ENCODE measurements around the gene ITGA5. TPM values are rescaled to one million over a fixed set of nuclear protein-coding genes. Genes with fewer than 3 reads are reported as not detected.

Gene ITGA5
- total and polyA plus RNA-seq, 2 experiments from 2014 or later: 7.3 to 23.7 TPM

DNA sequence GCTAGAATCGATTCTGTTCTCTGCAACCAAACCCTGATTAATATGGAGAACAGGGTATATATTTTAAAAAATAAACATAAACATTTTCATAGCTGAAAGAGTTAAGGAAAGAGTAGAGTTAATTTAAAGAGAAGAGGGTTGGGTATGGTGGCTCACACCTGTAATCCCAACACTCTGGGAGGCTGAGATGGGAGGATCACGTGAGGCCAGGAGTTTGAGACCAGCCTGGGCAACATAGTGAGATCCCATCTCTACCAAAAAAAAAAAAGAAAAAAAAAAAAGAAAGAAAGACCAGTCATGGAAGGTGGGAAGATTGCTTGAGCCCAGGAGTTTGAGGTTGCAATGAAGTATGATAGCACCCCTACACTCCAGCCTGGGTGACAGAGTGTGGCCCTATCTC lies 28.9 kb upstream of the ITGA5 start:
- ATAC-seq: no peak
- Mint-ChIP-seq H3K9me3 (no peaks in the 10 kb centered on the region), H3K36me3 (ENCODE audit: low read depth) (no peaks in the 10 kb centered on the region), H3K27ac (no peak overlapping the region), H3K4me1 (peaks cover 9% of the 10 kb centered on the region), H3K27me3 (ENCODE audit: insufficient read depth, low read depth, poor library complexity) (peaks cover 82% of the 10 kb centered on the region), H3K4me3 (no peak overlapping the region)
- H3K4me2 ChIP-seq: no peak overlapping the region
- H3F3A ChIP-seq (replicated peaks; ENCODE audit: low read depth): no peaks in the 10 kb centered on the region
- no peak overlapping the region for H3K27ac ChIP-seq (ENCODE audit: low read depth)
- H4K20me1 ChIP-seq (replicated peaks; ENCODE audit: insufficient read depth): peaks cover 8% of the 10 kb centered on the region; the same call in 1 of the 2 replicates
- H3K36me3 ChIP-seq (ENCODE audit: insufficient read depth): no peaks in the 10 kb centered on the region
- H3K4me1 ChIP-seq (ENCODE audit: insufficient read depth): no peaks in the 10 kb centered on the region; the same call in 1 of the 2 replicates
- no peak for DNase-seq (ENCODE audit: low spot score)
- no peaks in the 10 kb centered on the region for H3K79me2 ChIP-seq (replicated peaks; ENCODE audit: insufficient read depth)
- no peaks in the 10 kb centered on the region for H3K9me2 ChIP-seq (ENCODE audit: insufficient read depth)
- no peak overlapping the region for H3K4me3 ChIP-seq
- peaks cover 99% of the 10 kb centered on the region for H3K27me3 ChIP-seq (ENCODE audit: insufficient read depth)
- TF ChIP-seq ZNF114 (CRISPR knock-in tag; IDR thresholded peaks at IDR 0.05) (no peak), JUNB (IDR thresholded peaks at IDR 0.05; ENCODE audit: unreplicated experiment) (no peak)
- TF ChIP-seq, protein P1, sequence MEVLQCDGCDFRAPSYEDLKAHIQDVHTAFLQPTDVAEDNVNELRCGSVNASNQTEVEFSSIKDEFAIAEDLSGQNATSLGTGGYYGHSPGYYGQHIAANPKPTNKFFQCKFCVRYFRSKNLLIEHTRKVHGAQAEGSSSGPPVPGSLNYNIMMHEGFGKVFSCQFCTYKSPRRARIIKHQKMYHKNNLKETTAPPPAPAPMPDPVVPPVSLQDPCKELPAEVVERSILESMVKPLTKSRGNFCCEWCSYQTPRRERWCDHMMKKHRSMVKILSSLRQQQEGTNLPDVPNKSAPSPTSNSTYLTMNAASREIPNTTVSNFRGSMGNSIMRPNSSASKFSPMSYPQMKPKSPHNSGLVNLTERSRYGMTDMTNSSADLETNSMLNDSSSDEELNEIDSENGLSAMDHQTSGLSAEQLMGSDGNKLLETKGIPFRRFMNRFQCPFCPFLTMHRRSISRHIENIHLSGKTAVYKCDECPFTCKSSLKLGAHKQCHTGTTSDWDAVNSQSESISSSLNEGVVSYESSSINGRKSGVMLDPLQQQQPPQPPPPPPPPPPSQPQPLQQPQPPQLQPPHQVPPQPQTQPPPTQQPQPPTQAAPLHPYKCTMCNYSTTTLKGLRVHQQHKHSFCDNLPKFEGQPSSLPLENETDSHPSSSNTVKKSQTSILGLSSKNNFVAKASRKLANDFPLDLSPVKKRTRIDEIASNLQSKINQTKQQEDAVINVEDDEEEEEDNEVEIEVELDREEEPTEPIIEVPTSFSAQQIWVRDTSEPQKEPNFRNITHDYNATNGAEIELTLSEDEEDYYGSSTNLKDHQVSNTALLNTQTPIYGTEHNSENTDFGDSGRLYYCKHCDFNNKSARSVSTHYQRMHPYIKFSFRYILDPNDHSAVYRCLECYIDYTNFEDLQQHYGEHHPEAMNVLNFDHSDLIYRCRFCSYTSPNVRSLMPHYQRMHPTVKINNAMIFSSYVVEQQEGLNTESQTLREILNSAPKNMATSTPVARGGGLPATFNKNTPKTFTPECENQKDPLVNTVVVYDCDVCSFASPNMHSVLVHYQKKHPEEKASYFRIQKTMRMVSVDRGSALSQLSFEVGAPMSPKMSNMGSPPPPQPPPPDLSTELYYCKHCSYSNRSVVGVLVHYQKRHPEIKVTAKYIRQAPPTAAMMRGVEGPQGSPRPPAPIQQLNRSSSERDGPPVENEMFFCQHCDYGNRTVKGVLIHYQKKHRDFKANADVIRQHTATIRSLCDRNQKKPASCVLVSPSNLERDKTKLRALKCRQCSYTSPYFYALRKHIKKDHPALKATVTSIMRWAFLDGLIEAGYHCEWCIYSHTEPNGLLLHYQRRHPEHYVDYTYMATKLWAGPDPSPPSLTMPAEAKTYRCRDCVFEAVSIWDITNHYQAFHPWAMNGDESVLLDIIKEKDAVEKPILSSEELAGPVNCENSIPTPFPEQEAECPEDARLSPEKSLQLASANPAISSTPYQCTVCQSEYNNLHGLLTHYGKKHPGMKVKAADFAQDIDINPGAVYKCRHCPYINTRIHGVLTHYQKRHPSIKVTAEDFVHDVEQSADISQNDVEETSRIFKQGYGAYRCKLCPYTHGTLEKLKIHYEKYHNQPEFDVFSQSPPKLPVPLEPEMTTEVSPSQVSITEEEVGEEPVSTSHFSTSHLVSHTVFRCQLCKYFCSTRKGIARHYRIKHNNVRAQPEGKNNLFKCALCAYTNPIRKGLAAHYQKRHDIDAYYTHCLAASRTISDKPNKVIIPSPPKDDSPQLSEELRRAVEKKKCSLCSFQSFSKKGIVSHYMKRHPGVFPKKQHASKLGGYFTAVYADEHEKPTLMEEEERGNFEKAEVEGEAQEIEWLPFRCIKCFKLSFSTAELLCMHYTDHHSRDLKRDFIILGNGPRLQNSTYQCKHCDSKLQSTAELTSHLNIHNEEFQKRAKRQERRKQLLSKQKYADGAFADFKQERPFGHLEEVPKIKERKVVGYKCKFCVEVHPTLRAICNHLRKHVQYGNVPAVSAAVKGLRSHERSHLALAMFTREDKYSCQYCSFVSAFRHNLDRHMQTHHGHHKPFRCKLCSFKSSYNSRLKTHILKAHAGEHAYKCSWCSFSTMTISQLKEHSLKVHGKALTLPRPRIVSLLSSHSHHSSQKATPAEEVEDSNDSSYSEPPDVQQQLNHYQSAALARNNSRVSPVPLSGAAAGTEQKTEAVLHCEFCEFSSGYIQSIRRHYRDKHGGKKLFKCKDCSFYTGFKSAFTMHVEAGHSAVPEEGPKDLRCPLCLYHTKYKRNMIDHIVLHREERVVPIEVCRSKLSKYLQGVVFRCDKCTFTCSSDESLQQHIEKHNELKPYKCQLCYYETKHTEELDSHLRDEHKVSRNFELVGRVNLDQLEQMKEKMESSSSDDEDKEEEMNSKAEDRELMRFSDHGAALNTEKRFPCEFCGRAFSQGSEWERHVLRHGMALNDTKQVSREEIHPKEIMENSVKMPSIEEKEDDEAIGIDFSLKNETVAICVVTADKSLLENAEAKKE (CRISPR knock-in tag; IDR thresholded peaks at IDR 0.05): no peak
- no peak overlapping the region for H2AFZ ChIP-seq

DNA sequence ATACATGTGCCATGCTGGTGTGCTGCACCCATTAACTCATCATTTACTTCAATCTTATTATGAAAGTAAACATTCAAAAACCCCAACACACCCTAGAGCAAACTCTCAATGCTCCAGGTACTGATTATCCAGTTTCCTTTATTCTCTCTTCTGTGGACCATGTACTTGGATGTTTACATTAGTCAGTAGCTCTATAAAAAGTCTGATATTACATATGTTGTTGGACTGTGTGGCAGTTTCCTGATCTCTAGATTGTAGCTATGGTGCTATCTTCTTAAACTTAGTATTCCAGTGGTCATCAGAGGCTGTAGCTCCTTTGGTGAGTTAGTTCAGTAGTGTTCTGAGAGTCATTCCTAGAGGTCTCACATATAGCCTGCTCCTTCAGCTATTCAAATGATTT lies 25.1 kb upstream of the ITGA5 start:
- H3K36me3 ChIP-seq (ENCODE audit: insufficient read depth): no peaks in the 10 kb centered on the region
- no peak overlapping the region for H3K4me3 ChIP-seq
- H3K27ac Mint-ChIP-seq: no peak overlapping the region
- no peaks in the 10 kb centered on the region for H3K9me2 ChIP-seq (ENCODE audit: insufficient read depth)
- ATAC-seq: no peak
- H3K36me3 Mint-ChIP-seq (ENCODE audit: low read depth): no peaks in the 10 kb centered on the region
- no peaks in the 10 kb centered on the region for H3K79me2 ChIP-seq (replicated peaks; ENCODE audit: insufficient read depth)
- H3K4me3 Mint-ChIP-seq: no peak overlapping the region
- H4K20me1 ChIP-seq (replicated peaks; ENCODE audit: insufficient read depth): no peaks in the 10 kb centered on the region; the same call in 1 of the 2 replicates
- no peaks in the 10 kb centered on the region for H3F3A ChIP-seq (replicated peaks; ENCODE audit: low read depth)
- peaks cover 5% of the 10 kb centered on the region; the same call in 2 of the 3 replicates for H3K4me1 Mint-ChIP-seq
- no peaks in the 10 kb centered on the region for H3K9me3 Mint-ChIP-seq
- H3K27me3 ChIP-seq (ENCODE audit: insufficient read depth): peaks cover 83% of the 10 kb centered on the region
- H2AFZ ChIP-seq: no peak overlapping the region
- no peaks in the 10 kb centered on the region for H3K4me1 ChIP-seq (ENCODE audit: insufficient read depth)
- no peak for DNase-seq (ENCODE audit: low spot score)
- H3K27me3 Mint-ChIP-seq (ENCODE audit: insufficient read depth, low read depth, poor library complexity): peaks cover 59% of the 10 kb centered on the region
- no peak overlapping the region for H3K4me2 ChIP-seq
- H3K27ac ChIP-seq (ENCODE audit: low read depth): no peak overlapping the region
- no peak for TF ChIP-seq EZH2 (IDR thresholded peaks at IDR 0.05; ENCODE audit: low read depth, unreplicated experiment)
- TF ChIP-seq STAT1 (IDR thresholded peaks at IDR 0.05; ENCODE audit: unreplicated experiment): no peak
- TF ChIP-seq, protein P2, sequence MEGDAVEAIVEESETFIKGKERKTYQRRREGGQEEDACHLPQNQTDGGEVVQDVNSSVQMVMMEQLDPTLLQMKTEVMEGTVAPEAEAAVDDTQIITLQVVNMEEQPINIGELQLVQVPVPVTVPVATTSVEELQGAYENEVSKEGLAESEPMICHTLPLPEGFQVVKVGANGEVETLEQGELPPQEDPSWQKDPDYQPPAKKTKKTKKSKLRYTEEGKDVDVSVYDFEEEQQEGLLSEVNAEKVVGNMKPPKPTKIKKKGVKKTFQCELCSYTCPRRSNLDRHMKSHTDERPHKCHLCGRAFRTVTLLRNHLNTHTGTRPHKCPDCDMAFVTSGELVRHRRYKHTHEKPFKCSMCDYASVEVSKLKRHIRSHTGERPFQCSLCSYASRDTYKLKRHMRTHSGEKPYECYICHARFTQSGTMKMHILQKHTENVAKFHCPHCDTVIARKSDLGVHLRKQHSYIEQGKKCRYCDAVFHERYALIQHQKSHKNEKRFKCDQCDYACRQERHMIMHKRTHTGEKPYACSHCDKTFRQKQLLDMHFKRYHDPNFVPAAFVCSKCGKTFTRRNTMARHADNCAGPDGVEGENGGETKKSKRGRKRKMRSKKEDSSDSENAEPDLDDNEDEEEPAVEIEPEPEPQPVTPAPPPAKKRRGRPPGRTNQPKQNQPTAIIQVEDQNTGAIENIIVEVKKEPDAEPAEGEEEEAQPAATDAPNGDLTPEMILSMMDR (conservative IDR thresholded peaks at IDR 0.05; ENCODE audit: low read depth in 2 of 2): no peak
- no peak for TF ChIP-seq NANOG (IDR thresholded peaks at IDR 0.05; ENCODE audit: borderline replicate concordance)
- no peak for TF ChIP-seq EZH2phosphoT487 (IDR thresholded peaks at IDR 0.05; ENCODE audit: unreplicated experiment)
- TF ChIP-seq ZNF114 (CRISPR knock-in tag; IDR thresholded peaks at IDR 0.05): no peak
- TF ChIP-seq ZNF331 (CRISPR knock-in tag; IDR thresholded peaks at IDR 0.05; ENCODE audit: low read depth): no peak
- TF ChIP-seq, protein P3, sequence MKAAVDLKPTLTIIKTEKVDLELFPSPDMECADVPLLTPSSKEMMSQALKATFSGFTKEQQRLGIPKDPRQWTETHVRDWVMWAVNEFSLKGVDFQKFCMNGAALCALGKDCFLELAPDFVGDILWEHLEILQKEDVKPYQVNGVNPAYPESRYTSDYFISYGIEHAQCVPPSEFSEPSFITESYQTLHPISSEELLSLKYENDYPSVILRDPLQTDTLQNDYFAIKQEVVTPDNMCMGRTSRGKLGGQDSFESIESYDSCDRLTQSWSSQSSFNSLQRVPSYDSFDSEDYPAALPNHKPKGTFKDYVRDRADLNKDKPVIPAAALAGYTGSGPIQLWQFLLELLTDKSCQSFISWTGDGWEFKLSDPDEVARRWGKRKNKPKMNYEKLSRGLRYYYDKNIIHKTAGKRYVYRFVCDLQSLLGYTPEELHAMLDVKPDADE (IDR thresholded peaks at IDR 0.05): no peak
- no peak for TF ChIP-seq POLR2AphosphoS5 (IDR thresholded peaks at IDR 0.05; ENCODE audit: low read depth)
